Measurements from ENCODE around the gene TXNRD2. TPM values are rescaled to one million over a fixed set of nuclear protein-coding genes. Genes with fewer than 3 reads are reported as not detected.

The TXNRD2 gene
- total and polyA plus RNA-seq, 10 of the 15 experiments (the other 5 are each of a cell fraction or from before 2014, with no cell fraction given) = 1.6 to 26.0 (median 13.9) TPM

GRCh38 chr22:19978748-19979147 is 37.1 kb upstream of the TXNRD2 start:
- Histone ChIP-seq H3K9ac (ENCODE audit: control insufficient read depth, insufficient read depth, low read length) (no peak overlapping the region), H3K9me3 (replicated peaks; ENCODE audit: control insufficient read depth, insufficient read depth, low read length) (no peaks in the 10 kb centered on the region), H3K4me2 (ENCODE audit: control insufficient read depth, insufficient read depth) (no peak overlapping the region), H3K27me3 (replicated peaks in 1 of 2; ENCODE audit: control insufficient read depth in 2 of 2, insufficient read depth in 2 of 2, low read length in 1 of 2) (no peaks in the 10 kb centered on the region), H3K27ac (ENCODE audit: control insufficient read depth, insufficient read depth) (no peak overlapping the region), H3K4me3 (no peak overlapping the region), H3K36me3 (ENCODE audit: control insufficient read depth in 2 of 2, insufficient read depth in 2 of 2, low read length in 1 of 2) (no peaks in the 10 kb centered on the region; a peak in 1 of 4 replicates), H2AFZ (ENCODE audit: control insufficient read depth, low read depth, low read length) (no peak overlapping the region), H4K20me1 (ENCODE audit: control insufficient read depth, insufficient read depth) (no peaks in the 10 kb centered on the region), H3K79me2 (ENCODE audit: control insufficient read depth, insufficient read depth, low read length) (no peaks in the 10 kb centered on the region), H3K4me1 (ENCODE audit: control insufficient read depth, insufficient read depth, low read length) (no peaks in the 10 kb centered on the region)
- ChIA-PET RAD21 (ENCODE audit: unreplicated experiment) (no interaction called here), CTCF (interaction anchor here (0.7 to 1.3 kb wide), 2 partner anchors 14 to 43 kb away, joined by 3 read pairs; no protein-coding TSS in a partner anchor), POLR2A (no interaction called here), SMC1A (ENCODE audit: uncharacterized antibody, unreplicated experiment) (no interaction called here)
- no TSS peak for BruUV-seq (replicated peaks)
- intact Hi-C loops (cut with micrococcal nuclease; ENCODE audit: unreplicated experiment) (no loop called here), in situ Hi-C loops (cut with MboI) (no loop called here)
- TF ChIP-seq ZNF24 (IDR thresholded peaks at IDR 0.05) (no peak), CBX5 (IDR thresholded peaks at IDR 0.05; ENCODE audit: low read depth) (no peak), RCOR1 (conservative IDR thresholded peaks at IDR 0.05; ENCODE audit: low read depth, low read length) (no peak), ZNF622 (IDR thresholded peaks at IDR 0.05) (no peak), NFXL1 (IDR thresholded peaks at IDR 0.05; ENCODE audit: borderline replicate concordance) (no peak), PKNOX1 (IDR thresholded peaks at IDR 0.05) (no peak)
- TF ChIP-seq, protein P1, sequence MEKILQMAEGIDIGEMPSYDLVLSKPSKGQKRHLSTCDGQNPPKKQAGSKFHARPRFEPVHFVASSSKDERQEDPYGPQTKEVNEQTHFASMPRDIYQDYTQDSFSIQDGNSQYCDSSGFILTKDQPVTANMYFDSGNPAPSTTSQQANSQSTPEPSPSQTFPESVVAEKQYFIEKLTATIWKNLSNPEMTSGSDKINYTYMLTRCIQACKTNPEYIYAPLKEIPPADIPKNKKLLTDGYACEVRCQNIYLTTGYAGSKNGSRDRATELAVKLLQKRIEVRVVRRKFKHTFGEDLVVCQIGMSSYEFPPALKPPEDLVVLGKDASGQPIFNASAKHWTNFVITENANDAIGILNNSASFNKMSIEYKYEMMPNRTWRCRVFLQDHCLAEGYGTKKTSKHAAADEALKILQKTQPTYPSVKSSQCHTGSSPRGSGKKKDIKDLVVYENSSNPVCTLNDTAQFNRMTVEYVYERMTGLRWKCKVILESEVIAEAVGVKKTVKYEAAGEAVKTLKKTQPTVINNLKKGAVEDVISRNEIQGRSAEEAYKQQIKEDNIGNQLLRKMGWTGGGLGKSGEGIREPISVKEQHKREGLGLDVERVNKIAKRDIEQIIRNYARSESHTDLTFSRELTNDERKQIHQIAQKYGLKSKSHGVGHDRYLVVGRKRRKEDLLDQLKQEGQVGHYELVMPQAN (conservative IDR thresholded peaks at IDR 0.05) = no peak
- ATAC-seq = no peak
- no peak for FAIRE-seq
- WGBS (ENCODE audit: insufficient coverage, insufficient replicate concordance, low lambda C conversion rate, missing lambda C conversion rate) = 57% methylated on average over 17 of the region's 17 CpGs
- no peak for DNase-seq (ENCODE audit: low read depth, low spot score)
